PC-3 (cell line): ENCODE measurements around the gene LAMA5. TPM values are rescaled to one million over a fixed set of nuclear protein-coding genes. Genes with fewer than 3 reads are reported as not detected.

Source experiments
- ATAC-seq: fragments of 200-7000 bp; cut with Tn5 transposase; 2 replicates; pipeline ENCODE4 v1.9.1; 2020; ENCODE audit warnings: mild to moderate bottlenecking, moderate library complexity
- BruUV-seq: library from RNA; stranded (reverse); fragments of 400-500 nt; replicated peaks from 2 replicates; lab custom pipeline; 2021; lab: Mats Ljungman, UMichigan
- CTCF ChIA-PET: fragments of 300-600 bp; sonication (Branson Sonifier 250); formaldehyde crosslinking; loops from one replicate; lab custom pipeline; 2022; ENCODE audit warnings: antibody characterized with exemption; lab: Charles Lee
- POLR2A ChIA-PET: fragments of 300-600 bp; sonication (Branson Sonifier 250); formaldehyde crosslinking; loops from one replicate; lab custom pipeline; 2022; ENCODE audit warnings: antibody characterized with exemption; ENCODE audit not compliant: unreplicated experiment; lab: Charles Lee
- DNase-seq: peaks from one replicate; pipeline ENCODE4 v3.0.0-alpha.2; 2015
- H2AFZ ChIP-seq: fragments of 300-600 bp; sonication (generic); 2 replicates; pipeline ENCODE4 v1.6.0; 2016; ENCODE audit warnings: antibody characterized with exemption, low read length
- H3F3A ChIP-seq: fragments of 300-600 bp; sonication (generic); one replicate; pipeline ENCODE4 v1.6.0; 2017; ENCODE audit warnings: antibody characterized with exemption, low read length, control low read depth, mild to moderate bottlenecking; ENCODE audit not compliant: unreplicated experiment
- H3K27ac ChIP-seq: fragments of 300-600 bp; sonication (generic); 2 replicates; pipeline ENCODE4 v1.5.1; 2016; ENCODE audit warnings: mild to moderate bottlenecking, low read length
- H3K27me3 ChIP-seq: fragments of 300-600 bp; sonication (generic); 2 replicates; pipeline ENCODE4 v1.6.1; 2016; ENCODE audit warnings: low read length, mixed read lengths
- H3K36me3 ChIP-seq: fragments of 300-600 bp; sonication (generic); 2 replicates; pipeline ENCODE4 v1.6.1; 2016; ENCODE audit warnings: low read depth, mixed run types, low read length, mixed read lengths
- H3K4me1 ChIP-seq: fragments of 300-600 bp; sonication (generic); 2 replicates; pipeline ENCODE4 v1.5.1; 2016; ENCODE audit warnings: low read length; ENCODE audit not compliant: insufficient read depth
- H3K4me2 ChIP-seq: fragments of 300-600 bp; sonication (generic); 2 replicates; pipeline ENCODE4 v1.6.0; 2016; ENCODE audit warnings: low read length
- H3K4me3 ChIP-seq: fragments of 300-600 bp; sonication (generic); 2 replicates; pipeline ENCODE4 v1.5.1; 2016; ENCODE audit warnings: mild to moderate bottlenecking, low read length, mixed read lengths
- H3K79me2 ChIP-seq: fragments of 300-600 bp; sonication (generic); 2 replicates; pipeline ENCODE4 v1.6.1; 2017; ENCODE audit warnings: low read length, mixed read lengths
- H3K9ac ChIP-seq: fragments of 300-600 bp; sonication (generic); 2 replicates; pipeline ENCODE4 v1.6.0; 2016; ENCODE audit warnings: mild to moderate bottlenecking, low read length
- H3K9me2 ChIP-seq: fragments of 300-600 bp; sonication (generic); replicated peaks from 2 replicates; pipeline ENCODE4 v1.6.1; 2016; ENCODE audit warnings: mixed run types, low read length, mixed read lengths
- H3K9me3 ChIP-seq: fragments of 300-600 bp; sonication (generic); 2 replicates; pipeline ENCODE4 v1.6.1; 2016; ENCODE audit warnings: low read length, mixed read lengths
- H4K20me1 ChIP-seq: fragments of 300-600 bp; sonication (generic); 2 replicates; pipeline ENCODE4 v1.6.1; 2016; ENCODE audit warnings: low read length, mixed read lengths
- EZH2 ChIP-seq: fragments of 300-600 bp; sonication (generic); IDR thresholded peaks from one replicate; pipeline ENCODE4 v1.6.1; 2017; ENCODE audit warnings: antibody characterized with exemption, mild to moderate bottlenecking, low read length; ENCODE audit not compliant: unreplicated experiment
- EZH2phosphoT487 ChIP-seq: fragments of 300-600 bp; sonication (generic); IDR thresholded peaks from 2 replicates; pipeline ENCODE4 v1.6.1; 2018; ENCODE audit warnings: mild to moderate bottlenecking, antibody characterized with exemption, low read length, borderline replicate concordance
- intact Hi-C: fragments of 100-400 bp; cut with micrococcal nuclease; formaldehyde crosslinking; loops from 2 replicates; pipeline ENCODE4 v1.9.0; 2023
- total RNA-seq: library from RNA; depleted of rRNA; stranded (reverse); fragments of >200 nt; gene quantifications from 2 replicates; pipeline ENCODE4 v1.2.3, GENCODE V29; 2014
- TF ChIP-seq, protein P1 (sequence below): fragments of 300-600 bp; sonication (generic); conservative IDR thresholded peaks from 2 replicates; pipeline ENCODE4 v1.5.1; 2017; ENCODE audit warnings: antibody characterized with exemption, low read depth, mild to moderate bottlenecking, low read length

The LAMA5 gene
- total RNA-seq, 1 experiment from 2014 or later: 196 TPM

DNA sequence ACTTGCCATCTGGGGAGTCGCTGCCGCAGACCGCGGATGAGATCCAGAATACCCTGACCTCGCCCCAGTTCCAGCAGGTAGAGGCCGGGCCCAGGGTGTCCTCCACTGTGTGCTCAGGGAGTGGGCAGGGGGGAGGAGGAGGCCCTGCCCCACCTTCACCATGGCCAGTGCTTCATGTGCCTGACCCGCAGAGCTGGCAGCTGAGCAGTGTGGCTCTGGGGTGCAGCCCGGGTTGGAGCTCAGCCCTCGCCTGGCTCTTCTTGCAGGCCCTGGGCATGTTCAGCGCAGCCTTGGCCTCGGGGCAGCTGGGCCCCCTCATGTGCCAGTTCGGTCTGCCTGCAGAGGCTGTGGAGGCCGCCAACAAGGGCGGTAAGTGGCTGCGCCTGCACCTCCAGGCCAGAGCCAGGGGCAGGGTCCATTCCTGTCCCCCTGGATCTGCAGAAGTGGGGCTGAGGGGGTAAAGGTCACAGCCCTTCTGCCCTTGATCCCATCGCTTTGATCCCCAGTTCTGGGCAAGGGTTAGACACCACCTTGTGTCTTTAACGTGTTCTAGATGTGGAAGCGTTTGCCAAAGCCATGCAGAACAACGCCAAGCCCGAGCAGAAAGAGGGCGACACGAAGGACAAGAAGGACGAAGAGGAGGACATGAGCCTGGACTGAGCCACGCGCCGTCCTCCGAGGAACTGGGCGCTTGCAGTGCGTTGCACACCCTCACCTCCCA is 58.9 kb downstream of the LAMA5 start:
- TF ChIP-seq EZH2 (no peak), EZH2phosphoT487 (no peak)
- TF ChIP-seq, protein P1, sequence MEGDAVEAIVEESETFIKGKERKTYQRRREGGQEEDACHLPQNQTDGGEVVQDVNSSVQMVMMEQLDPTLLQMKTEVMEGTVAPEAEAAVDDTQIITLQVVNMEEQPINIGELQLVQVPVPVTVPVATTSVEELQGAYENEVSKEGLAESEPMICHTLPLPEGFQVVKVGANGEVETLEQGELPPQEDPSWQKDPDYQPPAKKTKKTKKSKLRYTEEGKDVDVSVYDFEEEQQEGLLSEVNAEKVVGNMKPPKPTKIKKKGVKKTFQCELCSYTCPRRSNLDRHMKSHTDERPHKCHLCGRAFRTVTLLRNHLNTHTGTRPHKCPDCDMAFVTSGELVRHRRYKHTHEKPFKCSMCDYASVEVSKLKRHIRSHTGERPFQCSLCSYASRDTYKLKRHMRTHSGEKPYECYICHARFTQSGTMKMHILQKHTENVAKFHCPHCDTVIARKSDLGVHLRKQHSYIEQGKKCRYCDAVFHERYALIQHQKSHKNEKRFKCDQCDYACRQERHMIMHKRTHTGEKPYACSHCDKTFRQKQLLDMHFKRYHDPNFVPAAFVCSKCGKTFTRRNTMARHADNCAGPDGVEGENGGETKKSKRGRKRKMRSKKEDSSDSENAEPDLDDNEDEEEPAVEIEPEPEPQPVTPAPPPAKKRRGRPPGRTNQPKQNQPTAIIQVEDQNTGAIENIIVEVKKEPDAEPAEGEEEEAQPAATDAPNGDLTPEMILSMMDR: no peak
- Histone ChIP-seq H3K9ac (no peak overlapping the region), H3K9me3 (no peaks in the 10 kb centered on the region), H3K4me2 (no peak overlapping the region), H2AFZ (no peak overlapping the region), H3K9me2 (no peaks in the 10 kb centered on the region), H3F3A (peaks cover 16% of the 10 kb centered on the region), H3K79me2 (peaks cover 41% of the 10 kb centered on the region), H3K27ac (no peak overlapping the region), H4K20me1 (peaks cover 55% of the 10 kb centered on the region), H3K4me1 (peaks cover 25% of the 10 kb centered on the region), H3K36me3 (peaks cover 67% of the 10 kb centered on the region), H3K27me3 (no peaks in the 10 kb centered on the region), H3K4me3 (no peak overlapping the region)
- CTCF ChIA-PET: no interaction called here
- DNase-seq (no peak), ATAC-seq (no peak)
- BruUV-seq: TSS peak; percentile 14
- POLR2A ChIA-PET: no interaction called here
- intact Hi-C loops: no loop called here

DNA sequence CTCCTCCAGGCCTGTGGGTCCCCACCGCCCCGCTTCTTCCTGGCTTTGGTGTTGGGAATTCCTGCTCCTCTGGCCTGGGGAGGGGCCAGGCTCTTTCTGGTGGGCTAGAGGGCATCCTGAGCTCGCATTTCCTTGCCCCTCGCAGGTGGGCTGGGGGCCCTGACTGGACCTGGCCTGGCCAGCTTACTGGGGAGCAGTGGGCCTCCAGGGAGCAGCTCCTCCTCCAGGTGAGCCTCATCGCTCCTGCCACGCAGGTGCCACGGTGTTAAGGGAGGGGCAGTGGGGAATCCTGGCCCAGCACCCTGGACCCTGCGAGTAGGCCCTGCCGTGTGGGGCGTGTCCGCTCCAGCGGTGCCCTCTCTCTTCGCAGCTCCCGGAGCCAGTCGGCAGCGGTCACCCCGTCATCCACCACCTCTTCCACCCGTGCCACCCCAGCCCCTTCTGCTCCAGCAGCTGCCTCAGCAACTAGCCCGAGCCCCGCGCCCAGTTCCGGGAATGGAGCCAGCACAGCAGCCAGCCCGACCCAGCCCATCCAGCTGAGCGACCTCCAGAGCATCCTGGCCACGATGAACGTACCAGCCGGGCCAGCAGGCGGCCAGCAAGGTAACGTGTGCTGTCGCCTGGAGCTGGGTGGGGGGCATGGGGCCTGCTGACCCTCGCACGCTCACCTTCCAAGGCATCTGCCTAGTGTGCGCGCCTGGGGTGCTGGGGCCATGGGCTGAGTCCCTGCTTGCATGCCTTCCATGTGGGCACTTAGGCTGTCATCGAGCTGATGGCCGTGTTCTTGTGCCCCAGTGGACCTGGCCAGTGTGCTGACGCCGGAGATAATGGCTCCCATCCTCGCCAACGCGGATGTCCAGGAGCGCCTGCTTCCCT is 59.6 kb downstream of the LAMA5 start:
- peaks cover 25% of the 10 kb centered on the region for H3K4me1 ChIP-seq
- intact Hi-C loops: no loop called here
- DNase-seq (peak; percentile 39), ATAC-seq (0 out of 2 replicates have a peak, but pooled peaks have one; percentile 0)
- no TSS peak for BruUV-seq
- CTCF ChIA-PET: interaction anchor here (1.1 kb wide), 1 partner anchor 75 kb away, joined by 3 read pairs; no protein-coding TSS in a partner anchor
- TF ChIP-seq, protein P1: no peak
- TF ChIP-seq EZH2 (no peak), EZH2phosphoT487 (no peak)
- H3K79me2 ChIP-seq: peaks cover 46% of the 10 kb centered on the region
- no peak overlapping the region for H3K9ac ChIP-seq
- no peak overlapping the region for H3K4me3 ChIP-seq
- H3K27me3 ChIP-seq: no peaks in the 10 kb centered on the region
- peaks cover 61% of the 10 kb centered on the region for H3K36me3 ChIP-seq
- H3K9me2 ChIP-seq: no peaks in the 10 kb centered on the region
- H3F3A ChIP-seq: peaks cover 16% of the 10 kb centered on the region
- POLR2A ChIA-PET: no interaction called here
- H3K9me3 ChIP-seq: no peaks in the 10 kb centered on the region
- H3K4me2 ChIP-seq: no peak overlapping the region
- no peak overlapping the region for H3K27ac ChIP-seq
- H4K20me1 ChIP-seq: peaks cover 55% of the 10 kb centered on the region
- no peak overlapping the region for H2AFZ ChIP-seq
